Chondrocyte (in vitro differentiated cells): ENCODE measurements around the gene UNC119B. TPM values are rescaled to one million over a fixed set of nuclear protein-coding genes. Genes with fewer than 3 reads are reported as not detected.

Experiments used
- DNase-seq: peaks from one replicate; pipeline ENCODE4 v3.0.0; 2021; ENCODE audit warnings: mixed read lengths, low spot score
- H3K27ac Mint-ChIP-seq: one replicate; pipeline ENCODE4 v1.8.0; 2021; ENCODE audit warnings: mild to moderate bottlenecking, moderate library complexity, mixed read lengths; ENCODE audit not compliant: unreplicated experiment
- H3K27me3 Mint-ChIP-seq: 2 replicates; pipeline ENCODE4 v1.8.0; 2021; ENCODE audit warnings: low read depth, mixed read lengths
- H3K36me3 Mint-ChIP-seq: 2 replicates; pipeline ENCODE4 v1.8.0; 2021; ENCODE audit warnings: low read depth, mixed read lengths
- H3K4me1 Mint-ChIP-seq: 2 replicates; pipeline ENCODE4 v1.8.0; 2021; ENCODE audit warnings: low read depth, mild to moderate bottlenecking, mixed read lengths
- H3K4me3 Mint-ChIP-seq: one replicate; pipeline ENCODE4 v1.8.0; 2021; ENCODE audit warnings: mild to moderate bottlenecking, moderate library complexity, mixed read lengths; ENCODE audit not compliant: unreplicated experiment
- H3K9me3 Mint-ChIP-seq: 2 replicates; pipeline ENCODE4 v1.8.0; 2021; ENCODE audit warnings: low read depth, mixed read lengths
- long read RNA-seq: library from polyadenylated mRNA; stranded (forward); transcript quantifications from one replicate; pipeline ENCODE4 v2.0.0, GENCODE V29; 2021
- total RNA-seq: library from RNA; stranded (reverse); gene quantifications from 3 replicates; pipeline ENCODE4 v1.2.1, GENCODE V29; 2021
- TF ChIP-seq, protein P1 (sequence below): fragments of 200-600 bp; sonication (generic); IDR thresholded peaks from 2 replicates; pipeline ENCODE4 v1.5.0; 2021; ENCODE audit warnings: antibody characterized with exemption, mild to moderate bottlenecking, moderate library complexity

UNC119B gene
- total RNA-seq = 21.9 to 22.7 TPM (median 22.3 TPM) in 3 replicates
- long read RNA-seq, partial matches to known transcripts = 1 of 1 reads
- long read RNA-seq, other reads (novel, unspliced or antisense) = 0 of 1 reads

DNA sequence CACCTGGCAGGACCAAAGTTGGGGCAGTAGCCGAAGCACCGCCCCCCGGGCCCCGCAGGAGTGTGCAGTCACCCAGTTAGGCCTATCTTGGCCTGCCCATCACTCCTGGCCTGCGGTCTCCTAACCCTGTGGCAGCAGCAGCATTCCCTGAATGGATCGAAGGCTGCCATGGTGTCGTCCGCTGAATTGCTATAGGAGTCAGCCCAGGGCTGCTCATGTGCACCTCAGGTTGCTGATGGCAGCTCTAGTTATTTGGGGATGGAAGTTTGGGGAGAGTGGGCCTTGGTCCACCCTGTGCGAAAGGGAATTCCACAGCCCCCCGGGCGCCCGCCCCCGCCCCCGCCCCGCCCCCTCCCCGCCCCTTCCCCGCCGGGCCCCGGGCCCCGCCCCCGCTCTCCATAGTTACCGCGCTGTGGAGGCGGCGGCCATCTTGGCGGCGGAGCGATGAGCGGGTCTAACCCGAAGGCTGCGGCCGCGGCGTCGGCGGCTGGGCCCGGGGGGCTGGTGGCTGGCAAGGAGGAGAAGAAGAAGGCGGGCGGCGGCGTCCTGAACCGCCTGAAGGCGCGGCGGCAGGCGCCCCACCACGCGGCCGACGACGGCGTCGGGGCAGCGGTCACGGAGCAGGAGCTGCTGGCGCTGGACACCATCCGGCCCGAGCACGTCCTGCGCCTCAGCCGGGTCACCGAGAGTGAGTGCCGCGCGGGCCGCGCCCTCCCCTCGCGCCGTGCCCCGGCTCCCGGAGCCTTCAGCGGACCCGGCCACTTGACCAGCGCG is at the start of gene UNC119B:
Gene UNC119B (plus strand): TSS at position 428 of the 774 bp plus-strand sequence. CDS start 17 bp downstream, at position 445.
- H3K9me3 Mint-ChIP-seq = no peaks in the 10 kb centered on the region

DNA sequence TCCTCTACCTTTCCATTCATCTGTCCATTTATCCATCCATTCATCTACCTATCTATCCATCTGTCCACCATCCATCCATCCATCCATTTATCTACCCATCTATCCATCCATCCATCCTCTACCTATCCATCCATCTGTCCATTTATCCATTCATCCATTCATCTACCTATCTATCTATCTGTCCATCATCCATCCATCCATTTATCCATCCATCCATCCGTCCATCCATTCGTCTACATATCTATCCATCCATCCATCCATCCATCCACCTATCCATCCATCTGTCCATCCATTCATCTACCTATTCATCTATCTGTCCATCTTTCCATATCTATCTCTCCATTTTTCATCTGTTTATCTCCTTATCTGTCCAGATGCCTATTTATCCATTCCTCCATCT is 48.8 kb upstream of the UNC119B start:
- Mint-ChIP-seq H3K36me3 (no peaks in the 10 kb centered on the region), H3K27ac (no peak overlapping the region), H3K27me3 (peaks cover 10% of the 10 kb centered on the region), H3K4me3 (no peak overlapping the region), H3K4me1 (no peaks in the 10 kb centered on the region), H3K9me3 (no peaks in the 10 kb centered on the region)
- TF ChIP-seq, protein P1, sequence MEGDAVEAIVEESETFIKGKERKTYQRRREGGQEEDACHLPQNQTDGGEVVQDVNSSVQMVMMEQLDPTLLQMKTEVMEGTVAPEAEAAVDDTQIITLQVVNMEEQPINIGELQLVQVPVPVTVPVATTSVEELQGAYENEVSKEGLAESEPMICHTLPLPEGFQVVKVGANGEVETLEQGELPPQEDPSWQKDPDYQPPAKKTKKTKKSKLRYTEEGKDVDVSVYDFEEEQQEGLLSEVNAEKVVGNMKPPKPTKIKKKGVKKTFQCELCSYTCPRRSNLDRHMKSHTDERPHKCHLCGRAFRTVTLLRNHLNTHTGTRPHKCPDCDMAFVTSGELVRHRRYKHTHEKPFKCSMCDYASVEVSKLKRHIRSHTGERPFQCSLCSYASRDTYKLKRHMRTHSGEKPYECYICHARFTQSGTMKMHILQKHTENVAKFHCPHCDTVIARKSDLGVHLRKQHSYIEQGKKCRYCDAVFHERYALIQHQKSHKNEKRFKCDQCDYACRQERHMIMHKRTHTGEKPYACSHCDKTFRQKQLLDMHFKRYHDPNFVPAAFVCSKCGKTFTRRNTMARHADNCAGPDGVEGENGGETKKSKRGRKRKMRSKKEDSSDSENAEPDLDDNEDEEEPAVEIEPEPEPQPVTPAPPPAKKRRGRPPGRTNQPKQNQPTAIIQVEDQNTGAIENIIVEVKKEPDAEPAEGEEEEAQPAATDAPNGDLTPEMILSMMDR = no peak
- no peak for DNase-seq

More for the DNA sequence above, at the start of gene UNC119B:
- Mint-ChIP-seq H3K36me3 (peaks cover 3% of the 10 kb centered on the region), H3K4me3 (peak within 1 kb of the TSS; percentile 76), H3K27ac (peak within 1 kb of the TSS; percentile 81), H3K4me1 (peaks cover 26% of the 10 kb centered on the region), H3K27me3 (no peaks in the 10 kb centered on the region)
- TF ChIP-seq, protein P1 = peak; percentile 27
- no peak for DNase-seq

DNA sequence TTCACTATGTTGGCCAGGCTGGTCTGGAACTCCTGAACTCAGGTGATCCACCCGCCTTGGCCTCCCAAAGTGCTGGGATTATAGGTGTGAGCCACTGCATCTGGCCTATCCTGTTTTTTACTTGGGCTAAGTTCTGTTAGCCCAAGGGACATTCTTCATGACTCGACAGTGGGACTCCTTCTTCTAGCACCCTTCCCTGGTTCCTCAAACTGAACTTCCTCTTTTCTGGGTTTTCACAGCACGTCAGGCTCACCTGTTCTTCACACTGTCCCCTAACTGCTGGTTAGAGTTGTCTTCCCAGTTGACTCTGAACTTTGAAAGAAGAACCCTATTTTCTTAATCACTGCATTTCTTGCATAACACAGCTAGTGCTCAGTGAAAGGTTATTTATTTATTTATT is 47.4 kb upstream of the UNC119B start:
- no peak overlapping the region for H3K27ac Mint-ChIP-seq
- DNase-seq = no peak
- no peaks in the 10 kb centered on the region for H3K4me1 Mint-ChIP-seq
- TF ChIP-seq, protein P1 = no peak
- H3K4me3 Mint-ChIP-seq = no peak overlapping the region
- no peaks in the 10 kb centered on the region for H3K9me3 Mint-ChIP-seq
- peaks cover 8% of the 10 kb centered on the region for H3K27me3 Mint-ChIP-seq
- H3K36me3 Mint-ChIP-seq = no peaks in the 10 kb centered on the region

DNA sequence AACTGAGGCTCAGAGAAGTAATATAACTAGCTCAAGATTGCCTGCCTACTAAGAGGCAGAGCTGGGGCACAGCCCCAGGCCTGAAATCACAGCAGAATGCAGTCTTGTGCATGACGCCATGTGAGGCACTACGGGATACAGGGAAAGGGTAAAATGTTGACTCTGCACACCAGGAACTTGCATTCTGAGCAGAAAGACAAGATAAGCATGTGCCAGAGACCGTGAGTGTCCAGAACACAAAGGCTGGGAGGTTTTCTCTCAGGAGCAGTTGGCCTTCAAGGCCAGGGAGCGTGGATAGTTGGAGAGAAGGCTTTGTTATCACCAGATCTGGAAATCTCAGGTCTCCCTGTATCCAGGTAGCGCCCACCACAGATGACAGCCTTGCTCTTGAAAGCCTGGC is 46.5 kb upstream of the UNC119B start:
- Mint-ChIP-seq H3K4me3 (no peak overlapping the region), H3K27me3 (peaks cover 8% of the 10 kb centered on the region), H3K27ac (no peak overlapping the region), H3K9me3 (no peaks in the 10 kb centered on the region), H3K36me3 (no peaks in the 10 kb centered on the region), H3K4me1 (no peaks in the 10 kb centered on the region)
- TF ChIP-seq, protein P1 = no peak
- no peak for DNase-seq

DNA sequence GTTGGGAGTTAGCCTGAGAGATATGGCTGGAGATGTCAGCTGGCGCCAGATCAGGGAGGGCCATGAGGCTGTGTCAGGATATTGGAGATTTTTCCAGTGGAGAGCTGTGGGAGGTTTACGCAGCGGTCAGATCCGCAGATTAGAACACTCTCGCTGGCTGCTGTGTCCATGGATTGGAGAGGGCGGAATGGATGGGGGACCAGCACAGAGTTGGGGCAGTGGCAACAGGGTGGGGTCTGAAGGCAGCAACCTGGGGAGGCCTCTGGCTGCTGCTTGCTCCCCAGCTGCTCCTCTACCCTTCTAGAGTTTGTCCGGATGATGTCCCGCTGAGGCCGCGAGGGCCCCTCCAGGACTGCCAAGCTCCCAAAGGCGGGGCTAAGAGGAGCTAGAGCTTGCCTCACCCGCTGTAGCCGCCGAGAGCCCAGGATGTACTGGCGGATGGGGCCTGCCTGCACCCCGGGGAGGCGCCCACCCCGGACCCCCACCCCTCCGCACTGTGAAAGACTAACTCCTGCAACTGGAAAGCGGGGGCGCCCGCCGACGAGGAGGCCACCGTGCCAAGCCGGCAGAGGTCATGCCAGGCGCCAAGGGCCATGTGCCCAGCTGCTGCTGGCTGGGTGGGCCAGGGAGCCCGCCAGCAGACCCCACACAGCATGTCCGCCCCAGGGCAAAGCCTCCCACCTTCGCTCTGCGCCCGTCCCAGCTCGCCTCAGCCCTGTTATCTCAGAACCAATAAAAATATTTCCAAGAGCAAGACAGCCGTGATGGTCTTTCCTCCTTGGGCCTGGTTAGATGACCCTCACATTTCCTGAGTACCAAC is 43.5 kb upstream of the UNC119B start:
- TF ChIP-seq, protein P1 = no peak
- Mint-ChIP-seq H3K27ac (no peak overlapping the region), H3K36me3 (no peaks in the 10 kb centered on the region), H3K9me3 (no peaks in the 10 kb centered on the region), H3K4me1 (no peaks in the 10 kb centered on the region), H3K27me3 (peaks cover 1% of the 10 kb centered on the region), H3K4me3 (no peak overlapping the region)
- peak; percentile 77 for DNase-seq
